CD4-positive, alpha-beta T cell treated with Interleukin-2 at 100 ng/mL for 4 hours (primary cell): ENCODE data around the gene ARHGAP18.

Experiments
- DNase-seq: peaks from one replicate; pipeline ENCODE4 v3.0.0-alpha.2; 2020; ENCODE audit warnings: low spot score

The ARHGAP18 gene

DNA sequence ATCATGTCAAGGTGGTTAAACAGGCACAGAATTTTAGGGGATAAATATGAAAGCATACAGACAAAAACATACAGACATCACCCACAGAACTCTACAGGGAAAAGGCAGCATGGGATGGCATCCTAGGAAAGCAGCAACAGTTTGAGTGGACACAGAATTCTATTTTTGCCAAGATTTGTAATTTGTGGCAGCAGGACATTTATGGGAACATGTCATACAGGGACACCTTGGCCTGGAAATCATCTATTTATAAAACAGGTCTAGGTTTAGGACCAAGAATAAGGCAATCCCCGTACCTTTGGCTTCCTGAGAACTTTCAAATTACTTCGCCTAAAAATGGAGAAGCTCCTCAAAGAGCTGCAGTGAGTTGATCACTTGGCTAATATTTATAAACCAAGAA lies 17.5 kb downstream of the ARHGAP18 start:
- no peak for DNase-seq

DNA sequence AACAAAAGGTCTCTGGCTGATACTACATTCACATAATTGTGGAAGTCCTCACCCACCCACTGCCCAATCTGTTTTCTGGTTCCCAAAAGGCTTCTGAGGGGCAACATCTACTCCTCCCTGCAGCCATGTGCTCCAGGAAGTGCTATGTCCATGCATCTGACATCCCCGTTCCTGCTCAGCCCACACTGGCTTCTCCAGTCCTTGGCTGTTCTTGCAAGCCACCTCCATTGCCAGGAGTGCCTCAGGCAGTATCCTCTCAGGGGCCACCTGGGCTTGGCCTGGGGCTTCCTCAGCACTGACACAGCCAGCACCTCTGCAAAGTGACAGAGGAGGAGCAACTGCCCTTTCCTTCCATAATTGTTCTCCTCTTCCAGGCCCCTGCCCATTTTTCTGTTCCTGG lies 18.3 kb downstream of the ARHGAP18 start:
- no peak for DNase-seq

DNA sequence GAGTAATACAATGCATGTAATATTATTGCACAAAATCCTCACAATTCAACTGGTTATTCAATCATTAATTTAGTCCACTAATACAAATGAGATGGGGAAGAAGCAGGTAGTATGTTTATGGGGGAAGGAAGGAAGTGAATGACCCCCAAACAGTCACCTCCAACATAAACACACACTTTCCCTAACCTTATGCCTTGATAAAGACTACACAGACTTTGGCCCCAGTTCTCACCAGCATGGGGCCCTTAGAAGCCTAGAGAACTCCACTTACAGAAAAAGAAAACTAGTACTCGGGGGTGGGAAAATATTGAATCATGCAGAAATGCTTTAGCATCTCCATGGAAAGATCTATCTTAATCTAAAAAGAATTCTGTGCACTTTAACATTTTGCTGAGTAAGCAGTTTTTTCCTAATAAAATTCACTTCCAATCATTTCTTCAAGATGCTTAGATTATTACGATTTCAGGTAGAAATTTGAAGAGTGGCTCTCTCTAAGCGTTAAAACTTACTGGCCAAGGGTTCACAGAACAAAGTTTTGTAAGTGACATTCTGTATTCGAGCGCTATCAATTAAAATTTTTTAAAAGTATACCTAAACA lies 18.8 kb downstream of the ARHGAP18 start:
- DNase-seq: no peak

DNA sequence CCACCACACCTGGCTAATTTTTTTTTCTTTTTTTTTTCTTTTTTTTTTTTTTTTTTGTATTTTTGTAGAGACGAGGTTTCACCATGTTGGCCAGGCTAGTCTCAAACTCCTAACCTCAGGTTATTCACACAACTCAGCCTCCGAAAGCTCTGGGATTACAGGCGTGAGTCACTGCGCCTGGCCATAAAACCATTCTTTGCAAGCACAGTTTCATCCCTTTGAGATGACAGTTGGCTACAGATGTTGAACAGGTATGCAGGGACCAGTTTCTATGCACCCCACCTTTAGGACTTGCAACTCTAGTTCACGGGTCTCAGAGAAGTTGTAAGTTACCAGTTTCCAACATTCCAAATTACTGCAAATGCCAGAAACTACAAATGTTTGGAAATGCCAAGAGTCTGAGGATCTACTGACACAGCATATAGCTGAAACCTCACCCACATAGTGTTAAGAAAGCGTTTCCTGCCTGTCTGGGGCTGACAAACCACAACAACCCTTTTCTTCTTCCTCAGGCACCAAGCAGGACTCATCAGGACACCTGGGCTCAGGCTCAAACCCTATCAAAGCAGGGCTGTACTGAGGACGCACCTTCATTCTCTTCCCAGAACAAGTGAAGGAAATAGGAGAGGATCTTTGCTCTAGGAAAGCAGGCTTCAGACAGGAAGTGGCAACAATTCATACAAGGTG lies 22.9 kb downstream of the ARHGAP18 start:
- DNase-seq: peak; percentile 69

DNA sequence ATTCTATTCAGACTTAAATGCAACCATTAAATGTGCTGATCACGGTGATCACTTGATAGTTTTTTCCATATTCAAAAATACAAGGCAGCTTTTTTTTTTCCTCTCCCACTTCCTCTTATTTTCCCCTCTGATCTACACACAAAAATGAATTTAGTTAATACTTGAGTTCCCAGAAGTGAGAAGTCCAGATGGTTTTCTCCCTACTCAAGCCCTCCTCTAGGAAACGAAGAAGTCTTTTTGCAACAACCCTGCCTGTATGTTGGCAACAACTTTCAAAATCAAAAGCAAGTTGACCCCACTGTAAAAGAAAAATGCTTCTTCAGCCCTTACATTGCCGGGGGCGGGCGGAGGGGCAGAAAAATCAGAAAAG lies 24.3 kb downstream of the ARHGAP18 start:
- DNase-seq: no peak

DNA sequence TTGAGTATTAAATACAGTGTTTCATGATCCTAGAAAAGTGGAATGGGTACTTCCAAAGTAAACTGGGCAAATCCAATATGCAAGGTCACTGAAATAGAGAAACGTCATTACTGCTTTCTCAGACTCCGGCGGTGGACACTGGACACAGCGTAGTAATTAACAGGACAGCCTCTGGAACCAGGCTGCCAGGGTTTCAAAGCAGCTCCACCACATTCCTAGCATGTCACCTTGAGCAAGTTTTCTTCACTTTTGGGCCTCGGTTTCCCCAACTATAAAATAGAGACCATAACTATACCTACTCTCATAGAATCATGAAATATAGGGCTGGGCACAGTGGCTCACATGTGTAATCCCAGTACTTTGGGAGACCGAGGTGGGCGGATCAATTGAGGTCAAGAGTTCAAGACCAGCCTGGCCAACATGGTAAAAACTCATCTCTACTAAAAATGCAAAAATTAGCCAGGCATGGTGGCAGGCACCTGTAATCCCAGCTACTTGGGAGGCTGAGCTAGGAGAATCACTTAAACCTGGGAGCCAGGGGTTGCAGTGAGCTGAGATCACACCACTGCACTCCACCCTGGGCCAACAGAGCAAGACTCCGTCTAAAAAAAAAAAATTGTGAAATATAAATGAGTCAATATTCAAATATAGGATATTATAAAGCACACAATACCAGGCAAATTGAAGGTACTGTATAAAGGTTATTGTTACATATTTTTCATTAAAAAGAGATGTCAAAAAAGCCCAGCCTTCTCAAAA lies 24.9 kb downstream of the ARHGAP18 start:
- no peak for DNase-seq

DNA sequence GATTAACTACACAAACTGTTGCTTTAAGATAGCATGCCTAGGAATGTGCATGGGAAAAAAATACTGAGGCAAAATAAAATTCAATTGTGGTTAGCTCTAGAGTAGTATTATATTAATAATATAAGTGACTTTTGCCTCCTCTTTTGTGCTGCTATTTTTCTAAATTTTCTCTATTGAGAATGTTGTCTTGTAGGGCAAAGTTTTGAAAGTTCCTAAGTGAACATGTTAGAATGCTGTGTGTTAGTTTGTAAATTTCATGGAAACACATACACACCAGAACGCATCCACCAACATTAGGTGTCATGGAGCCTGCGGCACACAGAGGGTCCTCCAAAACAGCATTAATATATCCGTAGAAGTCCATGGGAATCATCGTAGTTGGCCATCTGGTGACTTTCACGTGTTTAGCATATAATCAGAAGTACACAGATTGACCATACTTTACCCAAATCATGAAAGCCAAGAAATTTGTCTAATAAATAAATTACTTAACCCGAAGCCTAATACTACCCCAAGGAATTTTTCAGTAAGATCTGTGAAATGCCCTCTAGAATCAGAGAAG lies 25.6 kb downstream of the ARHGAP18 start:
- DNase-seq: no peak

DNA sequence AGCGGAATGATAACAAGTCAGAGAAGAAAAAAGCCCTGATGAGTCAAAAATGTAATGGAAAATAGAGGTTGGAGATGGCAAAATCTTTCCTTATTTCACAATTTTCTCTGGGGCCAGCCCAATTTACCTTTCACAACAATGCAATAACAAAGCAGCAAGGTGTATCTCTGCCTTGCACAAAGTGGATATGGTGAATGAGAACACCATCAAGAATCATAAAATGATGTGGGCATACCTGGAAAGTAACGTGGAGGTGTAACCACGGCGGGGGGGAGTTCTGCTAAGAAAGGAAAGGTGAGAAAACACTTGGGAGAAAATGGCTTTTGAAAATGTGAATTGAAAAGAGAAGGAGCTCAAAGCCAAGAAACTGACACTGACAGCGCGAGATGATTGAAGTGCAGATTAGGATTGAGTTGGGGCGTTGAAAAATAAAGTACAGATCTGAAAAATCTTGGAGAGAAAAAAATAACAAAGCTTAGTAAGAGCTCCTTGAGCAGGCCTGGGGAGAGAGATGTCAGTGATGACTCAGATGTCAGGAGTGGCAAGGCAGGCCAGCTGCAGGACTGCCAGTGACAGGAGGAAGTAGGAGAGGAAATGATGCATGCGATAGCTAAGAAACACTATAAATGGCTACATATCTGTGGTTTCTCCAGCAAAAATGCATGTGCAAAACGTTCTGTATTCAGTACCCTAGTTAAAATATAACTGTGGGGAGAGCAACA lies 26.2 kb downstream of the ARHGAP18 start:
- DNase-seq: peak; percentile 85

DNA sequence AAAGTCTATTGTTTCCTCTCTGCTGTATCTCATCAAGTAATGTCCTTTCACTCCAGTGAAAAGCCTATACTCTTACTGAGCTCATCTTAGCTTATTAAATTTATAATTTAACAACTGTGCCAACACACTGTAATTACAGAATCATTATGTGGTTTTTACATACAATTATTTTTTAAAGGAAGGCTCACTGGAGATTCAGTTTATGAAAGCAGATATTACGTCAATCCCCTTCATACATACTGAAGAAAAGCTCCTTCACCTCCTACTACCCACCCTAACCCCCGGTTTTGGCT lies 28.1 kb downstream of the ARHGAP18 start:
- DNase-seq: no peak

DNA sequence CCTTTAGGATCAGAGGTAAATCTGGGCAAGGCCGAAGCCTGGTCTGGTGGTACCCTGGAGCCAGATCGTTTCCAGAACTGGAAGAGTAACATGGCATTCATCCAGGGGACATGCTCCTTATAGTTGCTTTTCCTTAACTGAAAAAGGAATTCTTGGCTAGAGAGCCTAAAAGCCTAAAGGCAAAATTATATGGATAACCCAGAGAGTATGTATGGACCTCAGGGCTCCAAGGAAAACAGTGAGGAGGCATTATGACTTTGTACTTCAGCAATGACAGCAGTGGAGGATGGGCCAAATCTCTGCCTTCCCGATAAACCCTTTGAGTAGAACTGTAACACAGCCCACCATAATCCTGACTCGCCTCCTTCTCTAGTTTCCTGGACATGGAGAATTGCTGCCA lies 29.3 kb downstream of the ARHGAP18 start:
- DNase-seq: no peak

DNA sequence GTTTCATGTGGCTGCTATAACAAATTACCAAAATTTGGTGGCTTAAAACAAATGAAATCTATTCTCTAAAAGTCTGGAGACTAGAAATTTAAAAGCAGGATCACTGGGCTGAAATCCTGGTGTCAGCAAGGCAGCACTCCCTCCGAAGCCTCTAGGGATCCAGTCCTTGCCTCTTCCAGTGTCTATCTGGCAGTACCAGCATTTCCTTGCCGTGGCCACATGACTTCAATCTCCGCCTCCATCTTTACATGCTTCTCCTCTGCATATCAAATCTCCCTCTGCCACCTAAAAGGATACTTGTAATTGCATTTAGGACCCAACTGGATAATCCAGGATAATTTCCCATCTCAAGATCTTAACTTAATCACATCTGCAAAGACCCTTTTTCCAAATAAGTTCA lies 30.2 kb downstream of the ARHGAP18 start:
- no peak for DNase-seq

DNA sequence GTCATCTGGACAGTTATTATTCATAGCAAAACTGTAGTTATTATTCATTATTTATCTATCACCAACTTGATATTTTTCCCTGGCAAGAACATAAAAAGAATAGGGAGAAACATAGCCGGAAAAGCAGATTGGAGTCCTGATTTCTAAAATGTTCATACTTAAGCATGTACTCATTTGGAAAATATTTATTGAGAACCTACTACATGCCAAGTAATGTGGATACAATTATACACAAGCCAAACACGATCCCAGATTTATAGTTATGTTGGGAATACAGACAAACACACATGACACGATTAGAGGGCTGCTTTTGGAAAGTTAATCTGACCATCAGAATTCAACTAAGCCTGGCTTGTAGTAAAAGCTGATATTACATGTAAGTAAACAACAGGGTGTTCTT lies 30.7 kb downstream of the ARHGAP18 start:
- no peak for DNase-seq

DNA sequence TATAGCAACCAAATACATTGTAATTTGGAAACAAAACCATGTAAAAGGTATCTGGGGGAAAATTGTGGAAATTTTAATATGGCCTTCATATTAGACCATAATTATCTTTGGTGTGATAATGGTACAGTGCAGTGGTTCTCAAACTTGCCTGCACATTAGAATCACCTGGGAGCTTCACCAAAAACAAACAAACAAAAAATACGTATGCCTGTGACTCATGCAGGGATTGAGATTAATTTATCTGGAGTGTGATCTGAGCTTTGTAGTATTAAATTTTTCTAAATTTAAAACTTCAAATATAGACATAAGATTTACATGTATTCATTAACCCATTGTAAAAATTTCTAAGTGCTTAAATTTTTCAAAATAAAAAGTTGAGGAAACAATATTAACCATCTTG lies 31.5 kb downstream of the ARHGAP18 start:
- DNase-seq: peak; percentile 26

DNA sequence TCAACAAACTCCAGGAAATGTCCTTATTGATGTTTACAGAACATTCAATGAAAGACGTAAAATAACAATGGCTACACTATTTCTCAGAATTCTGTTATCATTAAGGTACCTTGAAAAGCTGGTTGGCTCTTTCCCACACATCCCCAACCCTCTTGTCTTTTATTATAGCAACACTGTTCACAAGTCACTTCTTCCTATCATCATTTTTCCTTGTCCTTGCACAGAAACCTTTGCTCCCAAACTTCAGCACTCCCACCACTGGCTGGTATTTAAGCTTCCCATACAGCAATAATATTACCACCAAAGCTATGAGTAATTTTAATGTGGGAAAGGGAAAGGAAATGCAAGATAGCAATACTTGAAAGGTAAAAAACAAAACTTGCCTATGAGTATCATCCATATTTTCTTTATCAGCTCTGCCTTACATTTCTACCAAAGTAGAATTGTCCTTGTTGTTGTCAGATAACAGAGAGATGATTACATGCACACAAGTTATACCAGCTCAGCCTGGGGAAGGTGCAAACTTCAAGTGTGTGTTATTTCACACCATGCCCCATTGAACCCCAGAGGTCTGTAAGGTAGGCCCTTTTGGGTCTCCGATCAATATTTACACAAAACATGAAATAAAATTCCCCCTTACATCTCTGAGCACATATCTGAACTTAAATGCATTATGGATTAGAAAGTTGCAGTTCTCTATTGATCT lies 32.2 kb downstream of the ARHGAP18 start:
- peak; percentile 30 for DNase-seq

DNA sequence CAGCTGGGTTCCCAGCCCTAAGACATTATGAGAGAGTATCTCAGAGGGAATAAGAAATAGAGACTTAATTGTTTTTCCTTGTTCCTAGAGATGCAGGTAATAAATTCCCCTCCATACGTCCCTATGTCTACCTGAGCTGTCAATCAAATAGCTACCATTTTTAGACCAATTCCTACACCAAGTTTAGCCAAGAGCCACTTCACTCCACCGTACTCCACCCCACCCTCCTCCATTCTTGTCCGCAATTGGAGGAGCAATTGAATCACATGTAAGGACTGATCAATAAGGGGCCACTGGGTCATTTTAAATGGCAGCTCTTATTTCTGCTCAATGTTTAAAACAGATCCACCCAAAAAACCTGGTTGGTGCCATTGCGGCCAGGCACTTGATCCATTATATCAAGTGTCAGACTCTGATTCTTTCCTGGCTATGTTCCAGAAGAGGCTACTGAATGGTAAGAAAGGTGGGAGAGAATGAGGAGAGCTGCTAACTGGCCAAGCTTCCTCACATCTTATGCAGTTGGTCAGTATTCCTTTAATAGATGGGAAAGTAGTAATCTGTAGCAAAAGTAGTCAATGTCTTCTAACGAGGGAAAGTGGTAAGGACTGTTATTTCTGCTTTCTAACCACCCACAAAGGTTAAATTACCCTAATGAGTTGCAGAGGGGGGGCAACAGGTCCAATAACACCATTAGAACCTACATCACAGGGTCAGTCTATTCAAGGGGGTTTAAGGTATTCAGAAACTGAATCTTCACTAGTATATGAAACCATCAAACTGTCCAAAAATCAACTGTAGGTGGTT lies 34.1 kb downstream of the ARHGAP18 start:
- DNase-seq: no peak

DNA sequence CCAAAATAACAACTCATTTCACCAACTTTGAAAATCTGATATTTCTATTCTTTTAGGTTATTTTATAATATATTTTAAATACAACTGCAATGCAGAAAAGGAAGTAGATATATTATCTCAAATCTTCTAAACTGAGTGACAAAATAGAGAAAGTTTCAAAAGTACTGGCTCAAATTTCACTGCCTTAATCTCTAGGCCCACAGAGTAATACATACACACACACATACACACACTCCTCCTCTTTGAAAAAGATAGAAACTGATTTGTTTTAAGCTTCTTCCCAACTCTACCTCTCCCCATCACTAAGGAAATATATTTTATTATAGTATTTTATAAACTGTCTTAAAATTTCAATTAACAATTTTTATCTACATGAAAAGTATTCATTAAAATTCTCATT lies 36.2 kb downstream of the ARHGAP18 start:
- no peak for DNase-seq

DNA sequence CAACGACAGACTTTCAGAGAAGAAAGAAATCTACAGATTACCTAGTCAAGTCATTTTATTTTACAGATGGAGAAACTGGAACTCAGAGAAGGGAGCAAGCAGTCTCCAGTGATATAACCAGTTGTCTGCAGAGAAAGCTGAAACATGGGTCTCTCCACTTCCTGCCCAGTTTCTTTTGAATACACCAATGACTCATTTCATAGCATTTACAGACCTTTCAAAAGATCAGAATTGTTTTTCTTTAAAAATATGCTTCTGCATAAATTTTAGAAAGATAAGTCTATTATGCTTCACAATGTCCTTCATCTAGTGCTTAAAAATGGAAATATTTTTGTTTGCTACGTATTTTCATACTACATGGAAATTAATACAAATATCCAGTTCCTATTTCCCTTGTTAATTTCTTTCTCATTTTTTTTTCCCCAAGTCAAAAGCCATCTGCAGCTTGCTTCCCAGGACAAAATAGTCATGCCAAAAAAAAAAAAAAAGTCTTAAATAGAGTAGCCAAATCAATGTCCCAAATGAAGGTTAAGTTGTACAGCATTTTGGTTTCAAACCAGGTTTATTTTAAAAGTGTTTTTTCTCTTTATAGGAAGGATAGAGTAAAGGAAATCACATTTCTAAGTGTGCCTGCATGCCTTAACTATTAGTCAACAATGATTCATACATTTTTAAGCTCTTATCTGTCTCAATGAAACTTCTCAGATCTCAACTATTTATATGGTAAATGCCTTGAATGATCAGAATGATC lies 36.9 kb downstream of the ARHGAP18 start:
- DNase-seq: peak; percentile 69

DNA sequence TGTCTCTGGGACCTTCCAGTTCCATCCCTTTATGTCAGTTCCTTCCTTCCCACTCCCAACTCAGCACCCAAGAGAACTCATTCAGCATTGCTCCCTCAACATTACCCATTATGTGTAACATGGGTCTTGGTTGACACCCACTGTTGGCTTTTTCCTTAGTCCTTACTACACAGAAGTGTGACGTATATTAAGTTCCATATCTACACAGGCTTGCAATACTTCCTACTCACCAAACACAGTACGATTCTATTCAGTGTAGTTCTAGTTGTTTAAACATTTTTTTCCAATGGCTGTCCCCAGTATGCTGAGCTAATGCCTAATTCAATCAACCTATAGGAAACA lies 37.7 kb downstream of the ARHGAP18 start:
- DNase-seq: peak; percentile 14

DNA sequence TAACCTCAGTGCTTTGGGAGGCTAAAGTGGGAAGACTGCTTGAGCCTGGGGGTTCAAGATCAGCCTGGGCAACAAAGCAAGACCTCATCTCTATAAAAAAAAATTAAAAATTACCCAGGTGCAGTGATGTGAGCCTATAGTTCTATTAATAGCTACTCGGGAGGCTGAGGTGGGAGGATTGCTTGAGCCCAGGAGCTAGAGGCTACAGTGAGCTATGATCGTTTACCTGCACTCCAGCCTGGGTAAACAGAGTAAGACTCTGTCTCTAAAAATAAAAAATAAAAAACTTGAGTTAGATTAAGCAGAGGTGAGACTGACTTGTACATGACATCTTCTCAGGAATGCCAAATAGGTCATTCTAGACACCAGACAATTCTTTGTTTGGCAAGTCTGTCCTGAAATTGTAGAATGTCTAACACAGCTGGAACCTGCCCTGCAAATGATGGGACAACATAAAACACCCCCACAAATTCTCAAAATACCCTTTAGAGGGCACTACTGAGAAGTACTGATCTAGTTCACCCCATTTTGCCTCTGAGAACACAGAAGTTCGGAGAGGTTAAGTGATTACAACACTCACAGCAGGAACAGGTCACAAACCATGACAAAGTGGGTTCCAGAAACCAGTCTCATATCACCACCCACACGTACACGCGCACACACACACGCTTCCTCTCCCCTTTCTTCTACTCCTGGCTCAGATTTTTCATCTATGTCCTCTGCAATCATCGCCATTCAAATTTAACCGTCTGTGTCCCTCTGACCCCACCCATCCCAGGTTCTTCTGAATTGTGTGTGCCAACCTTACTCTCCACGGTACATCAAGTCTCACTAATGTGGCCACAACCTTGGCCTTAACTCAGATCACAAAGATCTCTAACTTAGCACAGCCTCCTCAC lies 38.3 kb downstream of the ARHGAP18 start:
- DNase-seq: peak; percentile 88

DNA sequence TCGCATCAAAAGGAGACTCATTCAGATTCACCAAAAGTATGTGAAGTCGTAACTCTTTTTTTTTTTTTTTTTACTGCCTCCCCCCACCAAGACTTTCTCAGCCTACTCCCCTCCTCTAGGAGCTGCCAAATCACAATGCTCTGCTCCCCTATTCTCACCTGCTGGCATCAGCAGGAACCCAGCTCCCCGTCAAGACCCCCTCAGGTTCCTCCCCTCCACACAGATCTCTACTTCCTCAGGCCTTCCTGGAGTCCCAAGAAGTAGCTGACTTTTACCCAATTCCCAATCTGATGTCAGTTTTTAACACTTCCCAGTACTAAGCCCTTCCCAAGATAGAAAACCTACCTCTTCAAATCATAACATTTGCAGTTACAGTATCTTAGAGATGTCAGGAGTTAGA lies 39.3 kb downstream of the ARHGAP18 start:
- no peak for DNase-seq
